ENCODE measurements around the gene SCN5A.

Gene SCN5A

GRCh38 chr3:38622336-38622735 lies 27.2 kb downstream of the SCN5A start:
- no peak for DNase-seq

- no peak for DNase-seq
Observed at GRCh38 chr3:38620236-38620635, 29.3 kb downstream of the SCN5A start.

GRCh38 chr3:38618343-38618742 lies 31.1 kb downstream of the SCN5A start:
- DNase-seq = no peak

GRCh38 chr3:38617586-38617985 lies 31.9 kb downstream of the SCN5A start:
- DNase-seq = no peak

DNA sequence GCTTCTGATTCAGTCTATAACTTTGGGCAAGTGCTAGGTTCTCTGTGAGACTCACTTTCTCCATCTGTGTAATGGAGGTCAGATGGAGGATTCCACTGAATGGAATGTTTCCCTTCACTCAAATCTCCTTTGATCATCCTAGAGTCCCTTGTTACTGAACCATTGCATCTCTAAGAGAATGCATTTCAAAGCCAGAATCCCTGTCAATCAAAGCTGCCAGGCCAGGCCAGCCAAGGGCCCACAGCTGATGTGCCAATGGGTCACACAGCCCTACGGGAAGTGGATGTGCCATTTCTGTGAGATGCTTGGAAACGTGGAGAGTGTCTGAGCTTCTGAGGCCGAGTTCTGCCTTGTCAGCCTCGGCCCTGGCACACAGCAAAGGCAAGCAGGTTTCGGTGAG lies 32.4 kb downstream of the SCN5A start:
- DNase-seq = no peak

GRCh38 chr3:38616658-38617057 lies 32.8 kb downstream of the SCN5A start:
- DNase-seq = no peak

DNA sequence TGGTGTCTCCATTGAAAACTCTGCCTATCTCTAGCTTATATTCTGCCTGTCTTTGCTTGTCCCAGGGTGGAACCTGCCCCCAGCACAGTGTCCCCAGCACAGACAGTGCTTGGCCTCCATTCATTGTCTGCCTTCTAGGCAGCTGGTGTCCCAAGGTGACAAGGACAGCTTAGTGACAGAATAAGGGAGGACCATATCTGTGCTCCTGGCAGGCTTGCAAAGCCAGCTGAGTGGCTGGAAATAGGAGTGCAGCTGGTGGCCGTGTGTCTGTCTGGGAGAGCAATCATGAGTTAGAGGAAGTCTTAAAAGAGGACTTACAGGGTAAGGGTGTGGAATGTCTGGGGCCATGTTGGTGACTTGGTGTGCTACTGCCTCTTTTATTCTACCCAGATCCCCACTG lies 33.4 kb downstream of the SCN5A start:
- DNase-seq = no peak

DNA sequence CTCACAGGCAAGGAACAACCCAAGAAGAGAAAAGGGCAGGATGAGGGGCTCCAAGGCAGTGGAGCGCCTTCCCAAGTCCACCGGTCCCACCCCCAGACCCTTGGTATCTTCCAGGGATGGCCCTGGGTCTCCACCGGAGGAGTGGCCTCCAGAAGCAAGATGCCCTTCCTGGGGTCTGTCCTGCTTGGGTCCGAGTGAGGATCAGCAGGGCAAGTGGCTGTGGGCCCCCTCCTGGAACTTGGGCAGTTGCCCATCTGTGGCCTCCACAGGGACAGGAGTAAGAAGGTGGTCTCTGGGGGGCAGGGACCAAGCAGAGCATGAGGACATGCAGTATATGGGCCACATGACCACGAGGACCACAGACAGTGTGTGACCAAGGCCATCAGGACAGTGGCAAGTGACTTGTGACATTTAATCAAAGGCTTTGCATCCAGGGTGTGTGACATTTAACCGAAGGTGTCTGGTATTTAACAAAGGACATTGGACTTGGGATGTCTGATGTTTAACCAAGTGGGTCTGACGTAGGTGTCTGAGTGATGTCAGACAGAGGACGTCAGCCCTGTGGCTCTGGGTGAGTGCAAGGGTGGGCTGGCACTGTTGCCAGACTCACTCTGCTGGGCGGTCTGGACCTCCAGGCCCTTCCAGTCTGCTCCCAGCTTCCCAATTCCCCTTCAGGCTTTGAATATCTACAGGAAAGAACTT lies 34.7 kb downstream of the SCN5A start:
- DNase-seq = no peak

DNA sequence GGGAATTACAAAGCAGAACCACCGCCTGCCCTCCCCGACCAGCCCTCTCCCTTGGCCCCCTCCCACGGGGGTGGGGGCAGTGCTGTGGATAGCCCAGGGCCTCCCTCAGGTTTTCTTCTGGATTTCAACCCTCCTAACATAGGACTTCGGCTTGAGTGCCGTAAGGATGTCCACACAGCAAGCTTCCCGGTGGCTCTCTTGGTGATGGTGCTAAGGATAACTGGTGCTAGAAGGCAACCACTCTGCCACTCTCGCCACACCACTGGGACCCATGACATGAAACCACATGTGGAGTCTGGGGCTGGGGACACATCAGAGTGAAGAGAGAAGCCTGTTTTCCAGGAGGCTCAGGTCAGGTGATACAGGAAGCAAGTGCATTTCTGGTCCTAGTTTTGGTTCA lies 35.4 kb downstream of the SCN5A start:
- no peak for DNase-seq

GRCh38 chr3:38613426-38613825 lies 36.1 kb downstream of the SCN5A start:
- DNase-seq = no peak

DNA sequence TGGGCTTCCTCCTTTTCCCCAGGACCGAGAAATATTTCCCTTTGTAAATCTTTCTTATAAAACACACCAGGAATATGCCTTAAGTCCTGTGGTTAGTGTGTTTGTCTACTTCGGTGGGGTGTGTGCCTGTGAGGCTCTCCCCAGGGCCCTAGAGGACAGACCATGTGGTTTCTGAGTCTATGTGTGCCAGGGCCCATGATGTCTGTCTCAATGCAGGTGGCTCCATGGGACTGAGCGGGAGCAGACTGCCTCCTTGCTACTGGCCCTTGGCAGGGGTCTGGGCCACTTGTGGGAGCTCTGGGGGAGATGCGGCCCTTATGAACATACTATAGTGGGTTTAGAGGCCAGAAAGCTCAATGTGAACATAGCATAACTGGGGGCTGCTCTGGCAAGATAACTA lies 37.6 kb downstream of the SCN5A start:
- DNase-seq = no peak

- no peak for DNase-seq
Observed at GRCh38 chr3:38610934-38611333, 38.6 kb downstream of the SCN5A start.

- DNase-seq = no peak
Observed at GRCh38 chr3:38610436-38610835, 39.1 kb downstream of the SCN5A start.

GRCh38 chr3:38609386-38610111 lies 39.9 kb downstream of the SCN5A start:
- DNase-seq = no peak

DNA sequence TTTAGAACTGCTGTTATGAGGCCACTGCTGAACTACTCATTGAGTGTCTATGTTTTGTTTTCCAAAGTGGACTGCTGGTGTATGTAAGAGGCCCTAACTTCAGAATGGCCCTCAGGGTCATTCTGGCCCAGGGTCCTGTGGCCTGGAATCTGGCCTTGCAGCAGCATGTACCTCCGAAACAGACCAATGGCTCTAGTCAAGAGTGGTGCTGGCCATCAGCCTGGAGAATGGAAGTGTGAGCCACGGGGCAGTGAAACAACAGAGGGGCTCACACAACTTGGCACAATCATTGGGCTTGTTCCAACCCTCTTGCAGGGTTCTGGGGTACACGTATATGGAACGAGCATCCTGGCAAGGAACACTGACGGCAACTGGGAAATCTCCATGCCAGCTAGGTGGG lies 40.5 kb downstream of the SCN5A start:
- no peak for DNase-seq

DNA sequence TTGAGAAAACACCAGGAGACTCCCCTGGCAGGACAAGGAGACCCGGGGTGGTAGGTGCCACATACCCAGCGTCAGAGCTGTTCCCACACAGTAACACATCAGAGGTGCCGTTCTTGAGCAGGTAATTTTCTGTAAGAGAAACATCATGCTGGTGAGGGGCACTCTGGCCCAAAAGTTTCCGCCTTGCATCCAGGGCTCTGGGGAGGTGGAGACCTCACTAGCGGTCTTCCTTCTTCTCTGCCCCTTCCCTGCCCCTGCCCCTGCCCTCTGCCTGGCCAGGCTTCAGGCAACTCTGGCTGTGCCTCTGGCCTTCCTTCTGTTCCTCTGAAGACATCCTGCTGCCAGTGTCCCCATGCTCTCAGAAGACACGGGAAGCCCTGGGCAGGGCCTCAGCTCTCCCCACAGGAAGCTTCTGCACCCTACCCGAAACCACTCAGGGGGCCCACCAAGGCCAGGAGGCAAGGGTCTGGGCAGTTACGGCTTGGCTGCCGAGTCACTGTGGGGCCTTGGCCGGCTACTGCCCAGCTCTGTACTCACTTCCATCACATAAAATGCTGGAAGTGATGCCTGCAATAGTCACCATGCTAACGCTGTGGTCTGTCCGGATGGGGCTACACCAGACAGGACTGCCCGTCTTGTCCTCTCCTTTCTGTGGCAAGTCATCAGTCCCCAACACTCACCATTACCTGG lies 41.3 kb downstream of the SCN5A start:
- DNase-seq = no peak

- DNase-seq = no peak
Observed at GRCh38 chr3:38606561-38606960, 42.9 kb downstream of the SCN5A start.

GRCh38 chr3:38605981-38606380 lies 43.5 kb downstream of the SCN5A start:
- no peak for DNase-seq

DNA sequence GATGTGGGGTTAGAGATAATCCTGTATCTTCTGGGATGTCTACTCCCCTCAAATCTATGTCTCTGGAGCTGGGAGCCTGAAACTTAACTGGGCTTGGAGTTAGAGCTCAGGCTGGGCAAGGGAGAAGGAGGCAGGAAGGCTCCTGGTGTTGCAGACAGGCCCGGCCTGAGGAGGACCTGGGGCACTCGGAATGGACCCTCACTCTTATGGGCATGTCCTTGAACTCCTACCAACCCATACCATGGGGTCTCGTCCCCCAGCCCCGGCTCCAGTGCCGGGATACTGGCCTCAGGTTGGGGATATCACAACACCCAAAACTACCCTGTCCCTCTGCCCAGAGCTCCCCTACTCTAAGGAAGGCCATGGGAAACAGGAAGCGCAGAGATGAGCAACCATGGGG lies 45.2 kb downstream of the SCN5A start:
- DNase-seq = no peak

GRCh38 chr3:38603731-38604131 lies 45.8 kb downstream of the SCN5A start:
- DNase-seq = no peak

DNA sequence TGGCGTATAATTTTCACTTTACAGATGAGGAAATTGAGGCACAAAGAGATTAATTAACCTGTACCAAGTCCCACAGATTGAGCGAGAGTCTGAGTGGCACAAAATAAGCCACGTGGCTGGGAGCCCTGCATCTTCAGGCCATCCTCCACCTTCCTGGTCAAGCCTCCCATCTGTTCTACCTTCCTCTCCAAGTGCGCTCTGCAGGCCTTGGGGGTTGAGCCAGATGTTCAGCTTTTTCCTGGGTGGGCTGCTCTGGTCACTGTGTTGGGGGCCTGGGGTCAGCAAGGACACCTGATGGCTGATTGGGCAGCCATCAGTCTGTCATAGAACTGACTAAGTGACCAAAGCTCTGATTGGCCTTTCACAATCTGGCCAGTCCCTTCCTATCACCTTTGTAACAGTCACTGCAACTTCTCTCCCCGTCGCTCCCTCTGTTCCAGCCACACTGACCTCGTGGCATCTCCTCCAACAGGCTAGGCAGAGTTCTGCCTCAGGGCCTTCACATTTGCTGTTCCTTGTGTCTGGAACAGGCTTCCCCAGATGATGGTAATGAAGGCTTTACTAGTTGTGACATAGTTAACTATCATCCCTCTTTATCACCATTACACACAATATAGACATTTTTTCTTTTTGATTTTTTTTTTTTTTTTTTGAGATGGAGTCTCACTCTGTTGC lies 46.8 kb downstream of the SCN5A start:
- DNase-seq = no peak

- no peak for DNase-seq
Observed at GRCh38 chr3:38601956-38602550, 47.4 kb downstream of the SCN5A start.

GRCh38 chr3:38600551-38600950 lies 48.9 kb downstream of the SCN5A start:
- DNase-seq = no peak

Data from CD4-positive, alpha-beta T cell treated with Interleukin-10 for 1 hour (primary cell).